Muscle layer of colon (tissue), 2 donors: Measurements from ENCODE around the gene GPN1.
"Not testable (repeated sequence)": the region's sequence is repeated elsewhere in the genome, so short reads cannot be mapped to it uniquely, and the experiment has no call there.

Experiments
- H3K27ac ChIP-seq: one replicate; pipeline ENCODE4 v1.7.0; 2013; ENCODE audit warnings: low read depth, mild to moderate bottlenecking, low read length, moderate library complexity
- H3K27me3 ChIP-seq, 2 donors: one replicate each; pipeline ENCODE4 v1.7.0; 2013; ENCODE audit warnings: low read length in 2 of 2, mild to moderate bottlenecking in 2 of 2; ENCODE audit not compliant: insufficient read depth in 2 of 2, control insufficient read depth in 1 of 2
- H3K36me3 ChIP-seq: one replicate; pipeline ENCODE4 v1.7.0; 2013; ENCODE audit warnings: mild to moderate bottlenecking, low read length; ENCODE audit not compliant: insufficient read depth
- H3K4me1 ChIP-seq: one replicate; pipeline ENCODE4 v1.7.0; 2013; ENCODE audit warnings: mild to moderate bottlenecking, low read length; ENCODE audit not compliant: insufficient read depth
- H3K4me3 ChIP-seq, 2 donors: one replicate each; pipeline ENCODE4 v1.7.0; 2013; ENCODE audit warnings: low read length in 2 of 2, low read depth in 1 of 2, mild to moderate bottlenecking in 1 of 2, moderate library complexity in 1 of 2
- H3K9ac ChIP-seq: one replicate; pipeline ENCODE4 v1.7.0; 2013; ENCODE audit warnings: low read length
- H3K9me3 ChIP-seq: one replicate; pipeline ENCODE4 v1.7.0; 2013; ENCODE audit warnings: mild to moderate bottlenecking, low read length
- donor health status: abdominal sarcoma.
- donor health status: Adenocarcinoma of cecum.

Gene GPN1

GRCh38 chr2:27627963-27628766 lies 685 bp upstream of the GPN1 start:
- Histone ChIP-seq H3K27ac (peak overlapping the region; percentile 12), H3K36me3 (peaks cover 26% of the 10 kb centered on the region), H3K9me3 (no peaks in the 10 kb centered on the region), H3K27me3 (no peaks in the 10 kb centered on the region), H3K9ac (peak overlapping the region; percentile 82), H3K4me1 (peaks cover 12% of the 10 kb centered on the region), H3K4me3 (peak overlapping the region; percentile 60 to 99)

GRCh38 chr2:27630257-27630656 lies 1.4 kb downstream of the GPN1 start:
- H3K4me3 ChIP-seq: not testable (repeated sequence)

GRCh38 chr2:27634291-27634690 lies 5.4 kb downstream of the GPN1 start:
- Histone ChIP-seq H3K9me3 (no peaks in the 10 kb centered on the region), H3K9ac (no peak overlapping the region), H3K4me3 (no peak overlapping the region), H3K4me1 (peaks cover 4% of the 10 kb centered on the region), H3K27me3 (no peaks in the 10 kb centered on the region), H3K36me3 (peaks cover 48% of the 10 kb centered on the region), H3K27ac (no peak overlapping the region)

More at GRCh38 chr2:27630257-27630656, 1.4 kb downstream of the GPN1 start:
- H3K36me3 ChIP-seq: peaks cover 23% of the 10 kb centered on the region
- H3K27ac ChIP-seq, H3K9me3 ChIP-seq, H3K9ac ChIP-seq, H3K27me3 ChIP-seq: not testable (repeated sequence)
- peaks cover 12% of the 10 kb centered on the region for H3K4me1 ChIP-seq

- Histone ChIP-seq H3K36me3 (peaks cover 68% of the 10 kb centered on the region), H3K9me3 (no peaks in the 10 kb centered on the region), H3K9ac (no peak overlapping the region), H3K4me1 (no peaks in the 10 kb centered on the region), H3K4me3 (no peak overlapping the region), H3K27me3 (no peaks in the 10 kb centered on the region), H3K27ac (no peak overlapping the region)
These were observed 7.9 kb downstream of the GPN1 start for GRCh38 chr2:27636766-27637165.

- no peaks in the 10 kb centered on the region for H3K27me3 ChIP-seq
- no peak overlapping the region for H3K4me3 ChIP-seq
- no peaks in the 10 kb centered on the region for H3K4me1 ChIP-seq
- H3K27ac ChIP-seq: no peak overlapping the region
- H3K9me3 ChIP-seq: no peaks in the 10 kb centered on the region
- no peak overlapping the region for H3K9ac ChIP-seq
- peaks cover 63% of the 10 kb centered on the region for H3K36me3 ChIP-seq
These were observed 9.3 kb downstream of the GPN1 start for GRCh38 chr2:27638037-27638637.

- Histone ChIP-seq H3K4me1 (no peaks in the 10 kb centered on the region), H3K9me3 (no peaks in the 10 kb centered on the region), H3K9ac (no peak overlapping the region), H3K27me3 (no peaks in the 10 kb centered on the region), H3K27ac (no peak overlapping the region), H3K36me3 (peaks cover 67% of the 10 kb centered on the region), H3K4me3 (no peak overlapping the region)
These were observed 9.9 kb downstream of the GPN1 start for GRCh38 chr2:27638709-27639108.

- no peak overlapping the region for H3K27ac ChIP-seq
- H3K9ac ChIP-seq: no peak overlapping the region
- peaks cover 58% of the 10 kb centered on the region for H3K36me3 ChIP-seq
- H3K27me3 ChIP-seq: no peaks in the 10 kb centered on the region
- no peak overlapping the region for H3K4me3 ChIP-seq
- H3K4me1 ChIP-seq: no peaks in the 10 kb centered on the region
- H3K9me3 ChIP-seq: no peaks in the 10 kb centered on the region
These were observed 11.9 kb downstream of the GPN1 start for GRCh38 chr2:27640722-27641245.

- H3K27me3 ChIP-seq: no peaks in the 10 kb centered on the region
- no peak overlapping the region for H3K27ac ChIP-seq
- H3K4me3 ChIP-seq: no peak overlapping the region
- H3K36me3 ChIP-seq: peaks cover 63% of the 10 kb centered on the region
- H3K4me1 ChIP-seq: no peaks in the 10 kb centered on the region
- no peaks in the 10 kb centered on the region for H3K9me3 ChIP-seq
- no peak overlapping the region for H3K9ac ChIP-seq
These were observed 16.3 kb downstream of the GPN1 start for GRCh38 chr2:27645197-27645596.

- H3K4me1 ChIP-seq: no peaks in the 10 kb centered on the region
- no peak overlapping the region for H3K4me3 ChIP-seq
- H3K36me3 ChIP-seq: peaks cover 60% of the 10 kb centered on the region
- no peaks in the 10 kb centered on the region for H3K27me3 ChIP-seq
- no peaks in the 10 kb centered on the region for H3K9me3 ChIP-seq
- H3K9ac ChIP-seq: no peak overlapping the region
- no peak overlapping the region for H3K27ac ChIP-seq
These were observed 18.4 kb downstream of the GPN1 start for GRCh38 chr2:27647289-27647688.

GRCh38 chr2:27647737-27648136 lies 18.9 kb downstream of the GPN1 start:
- peaks cover 64% of the 10 kb centered on the region for H3K36me3 ChIP-seq
- no peaks in the 10 kb centered on the region for H3K4me1 ChIP-seq
- no peak overlapping the region for H3K27ac ChIP-seq
- no peaks in the 10 kb centered on the region for H3K9me3 ChIP-seq
- H3K27me3 ChIP-seq: no peaks in the 10 kb centered on the region
- no peak overlapping the region for H3K9ac ChIP-seq
- no peak overlapping the region for H3K4me3 ChIP-seq

- H3K4me3 ChIP-seq: no peak overlapping the region
- no peaks in the 10 kb centered on the region for H3K4me1 ChIP-seq
- H3K36me3 ChIP-seq: peaks cover 84% of the 10 kb centered on the region
- no peaks in the 10 kb centered on the region for H3K27me3 ChIP-seq
- H3K9me3 ChIP-seq: no peaks in the 10 kb centered on the region
- H3K27ac ChIP-seq: no peak overlapping the region
- no peak overlapping the region for H3K9ac ChIP-seq
These were observed 22.2 kb downstream of the GPN1 start for GRCh38 chr2:27651056-27651455.
